ENCODE data around the gene CD69.

GRCh38 chr12:9792185-9792900 is 31.6 kb upstream of the CD69 start:
- TF ChIP-seq CTCF (IDR thresholded peaks at IDR 0.05; ENCODE audit: insufficient read depth, low read depth, low read length) (no peak), EZH2 (IDR thresholded peaks at IDR 0.05; ENCODE audit: insufficient read depth, low read length) (no peak)

All from astrocyte (in vitro differentiated cells and primary cell).